HepG2 (cell line): ENCODE results near the gene ASH1L. TPM values are rescaled to one million over a fixed set of nuclear protein-coding genes. Genes with fewer than 3 reads are reported as not detected.

Experiments used
- EED ChIP-seq: sonication (generic); formaldehyde crosslinking; IDR thresholded peaks from 2 replicates; pipeline ENCODE4 v1.5.0; 2020; ENCODE audit warnings: mild to moderate bottlenecking, missing genetic modification reagents
- FOSL2 ChIP-seq: sonication (generic); formaldehyde crosslinking; IDR thresholded peaks from 2 replicates; pipeline ENCODE4 v1.4.0; 2020; ENCODE audit warnings: missing genetic modification reagents
- GABPB1 ChIP-seq: IDR thresholded peaks from 2 replicates; pipeline ENCODE4 v1.6.1; 2016; ENCODE audit warnings: mild to moderate bottlenecking, missing genetic modification reagents, moderate library complexity, missing compliant biosample characterization
- HINFP ChIP-seq: sonication (generic); formaldehyde crosslinking; IDR thresholded peaks from 2 replicates; pipeline ENCODE4 v1.4.0; 2020; ENCODE audit warnings: low read depth, mild to moderate bottlenecking, missing genetic modification reagents
- HOXA5 ChIP-seq: sonication (generic); formaldehyde crosslinking; IDR thresholded peaks from 2 replicates; pipeline ENCODE4 v1.4.0; 2020; ENCODE audit warnings: missing genetic modification reagents
- LBX2 ChIP-seq: sonication (generic); formaldehyde crosslinking; IDR thresholded peaks from 2 replicates; pipeline ENCODE4 v1.5.0; 2020; ENCODE audit warnings: missing genetic modification reagents, mild to moderate bottlenecking, borderline replicate concordance
- MYPOP ChIP-seq: sonication (generic); formaldehyde crosslinking; IDR thresholded peaks from 2 replicates; pipeline ENCODE4 v1.8.1; 2023; ENCODE audit warnings: mild to moderate bottlenecking, moderate library complexity, missing genetic modification reagents
- PCBP2 ChIP-seq: fragments of 200-400 bp; formaldehyde crosslinking; optimal IDR thresholded peaks from 2 replicates; pipeline ENCODE3; 2018; ENCODE audit warnings: low read length, low read depth; ENCODE audit not compliant: poor library complexity, severe bottlenecking
- PITX1 ChIP-seq: sonication (generic); formaldehyde crosslinking; IDR thresholded peaks from 2 replicates; pipeline ENCODE4 v1.5.1; 2020; ENCODE audit warnings: mild to moderate bottlenecking, missing genetic modification reagents
- ZBTB44 ChIP-seq: sonication (generic); formaldehyde crosslinking; IDR thresholded peaks from 2 replicates; pipeline ENCODE4 v1.4.0; 2020; ENCODE audit warnings: missing genetic modification reagents
- ZFP36L2 ChIP-seq: sonication (generic); formaldehyde crosslinking; IDR thresholded peaks from 2 replicates; pipeline ENCODE4 v1.4.0; 2020; ENCODE audit warnings: missing genetic modification reagents
- ZFP91 ChIP-seq: sonication (generic); formaldehyde crosslinking; IDR thresholded peaks from 2 replicates; pipeline ENCODE4 v1.9.0; 2022; ENCODE audit warnings: missing genetic modification reagents, mild to moderate bottlenecking, borderline replicate concordance
- ZNF10 ChIP-seq: sonication (generic); formaldehyde crosslinking; IDR thresholded peaks from 2 replicates; pipeline ENCODE4 v1.4.0; 2020; ENCODE audit warnings: mild to moderate bottlenecking, low read depth, missing genetic modification reagents, borderline replicate concordance
- ZNF235 ChIP-seq: sonication (generic); formaldehyde crosslinking; IDR thresholded peaks from 2 replicates; pipeline ENCODE4 v1.8.1; 2023; ENCODE audit warnings: mild to moderate bottlenecking, missing genetic modification reagents, borderline replicate concordance
- ZNF281 ChIP-seq: sonication (generic); formaldehyde crosslinking; IDR thresholded peaks from 2 replicates; pipeline ENCODE4 v1.4.0; 2020; ENCODE audit warnings: missing genetic modification reagents, borderline replicate concordance
- ZNF33A ChIP-seq: sonication (generic); formaldehyde crosslinking; IDR thresholded peaks from 2 replicates; pipeline ENCODE4 v1.5.1; 2020; ENCODE audit warnings: missing genetic modification reagents, mild to moderate bottlenecking, moderate library complexity, borderline replicate concordance
- ZNF841 ChIP-seq: sonication (generic); formaldehyde crosslinking; IDR thresholded peaks from 2 replicates; pipeline ENCODE4 v1.8.1; 2023; ENCODE audit warnings: missing genetic modification reagents, borderline replicate concordance
- polyA plus RNA-seq, 8 experiments: library from polyadenylated mRNA; depleted of rRNA in 3 of 8; stranded (reverse) in 7 of 8; unstranded in 1 of 8; fragments of >200 nt; fragmentation: Illumina TruSeq in 4 of 8; extraction: Trizol in 4 of 8; gene quantifications; 2 replicates each; pipeline versions ENCODE4 v1.2.1 to v1.2.3, GENCODE V29; 2011 to 2016; ENCODE audit warnings: low read depth in 4 of 8, missing spikeins in 1 of 8, mixed read lengths in 1 of 8; ENCODE audit not compliant: insufficient read depth in 1 of 8
- total RNA-seq, 5 experiments: library from RNA; depleted of rRNA; stranded (reverse); fragments of >200 nt; fragmentation: Illumina TruSeq; extraction: Trizol; gene quantifications; 2 replicates each; pipeline ENCODE4 v1.2.3, GENCODE V29; 2016; ENCODE audit warnings: low read depth in 1 of 5

Gene ASH1L
- total and polyA plus RNA-seq, 2 of the 13 experiments (the other 11 are each of a cell fraction or from before 2014, with no cell fraction given) = 10.2 to 15.3 TPM

GRCh38 chr1:155308493-155309422 lies 253.8 kb downstream of the ASH1L start, which contains the start of gene FDPS (continued):
- peak; percentile 95 for TF ChIP-seq GABPB1 (CRISPR knock-in tag)
- TF ChIP-seq HINFP = 0 out of 2 replicates have a peak, but pooled peaks have one; percentile 75
- no peak for TF ChIP-seq ZNF841 (CRISPR knock-in tag)
- peak; percentile 41; the same call in 1 of the 2 replicates for TF ChIP-seq PITX1 (CRISPR knock-in tag)
- peak; percentile 78; the same call in 1 of the 2 replicates for TF ChIP-seq MYPOP (CRISPR knock-in tag)
- TF ChIP-seq ZNF281 (CRISPR knock-in tag) = 0 out of 2 replicates have a peak, but pooled peaks have one; percentile 14
- no peak for TF ChIP-seq ZNF33A
- TF ChIP-seq ZFP91 (CRISPR knock-in tag) = peak; percentile 75
- 0 out of 2 replicates have a peak, but pooled peaks have one; percentile 29 for TF ChIP-seq FOSL2 (CRISPR knock-in tag)
- no peak for TF ChIP-seq PCBP2
- 0 out of 2 replicates have a peak, but pooled peaks have one; percentile 18 for TF ChIP-seq LBX2
- peak; percentile 52; the same call in 1 of the 2 replicates for TF ChIP-seq HOXA5 (CRISPR knock-in tag)
- TF ChIP-seq ZFP36L2 (CRISPR knock-in tag) = no peak
- no peak for TF ChIP-seq ZBTB44 (CRISPR knock-in tag)
- no peak for TF ChIP-seq ZNF10 (CRISPR knock-in tag)
- no peak for TF ChIP-seq ZNF235 (CRISPR knock-in tag)
- TF ChIP-seq EED (CRISPR knock-in tag) = no peak; the same call in 1 of the 2 replicates
